Suppressor macrophage treated with lipopolysaccharide for 1 hour (primary cell): ENCODE data around the gene PROZ.

Experiments
- DNase-seq, 3 donors: peaks; one replicate each; pipeline ENCODE4 v3.0.0-alpha.2; 2020 to 2022

The PROZ gene

DNA sequence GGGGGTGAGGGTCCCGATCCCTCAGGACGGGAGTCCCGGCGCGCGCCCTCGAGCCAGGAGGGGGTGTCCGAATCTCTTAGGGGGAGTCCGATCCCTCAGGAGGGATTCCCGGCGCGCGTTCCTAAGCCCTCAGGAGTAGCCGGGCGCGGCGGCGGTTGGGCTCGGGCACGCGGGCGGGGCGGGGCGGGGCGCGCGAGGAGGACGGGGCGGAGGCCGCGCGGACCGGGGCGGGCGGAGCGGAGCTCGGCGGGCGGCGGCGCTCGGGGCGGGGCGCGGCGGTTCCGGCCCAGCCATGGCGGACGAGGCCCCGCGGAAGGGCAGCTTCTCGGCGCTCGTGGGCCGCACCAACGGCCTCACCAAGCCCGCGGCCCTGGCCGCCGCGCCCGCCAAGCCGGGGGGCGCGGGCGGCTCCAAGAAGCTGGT, 50.9 kb downstream of the PROZ start, which contains the start of gene CUL4A:
Gene CUL4A (plus strand): TSS at position 278 of the 423 bp plus-strand sequence. CDS start 15 bp downstream, at position 293.
- peak; percentile 83 to 97 (median 95) for DNase-seq

DNA sequence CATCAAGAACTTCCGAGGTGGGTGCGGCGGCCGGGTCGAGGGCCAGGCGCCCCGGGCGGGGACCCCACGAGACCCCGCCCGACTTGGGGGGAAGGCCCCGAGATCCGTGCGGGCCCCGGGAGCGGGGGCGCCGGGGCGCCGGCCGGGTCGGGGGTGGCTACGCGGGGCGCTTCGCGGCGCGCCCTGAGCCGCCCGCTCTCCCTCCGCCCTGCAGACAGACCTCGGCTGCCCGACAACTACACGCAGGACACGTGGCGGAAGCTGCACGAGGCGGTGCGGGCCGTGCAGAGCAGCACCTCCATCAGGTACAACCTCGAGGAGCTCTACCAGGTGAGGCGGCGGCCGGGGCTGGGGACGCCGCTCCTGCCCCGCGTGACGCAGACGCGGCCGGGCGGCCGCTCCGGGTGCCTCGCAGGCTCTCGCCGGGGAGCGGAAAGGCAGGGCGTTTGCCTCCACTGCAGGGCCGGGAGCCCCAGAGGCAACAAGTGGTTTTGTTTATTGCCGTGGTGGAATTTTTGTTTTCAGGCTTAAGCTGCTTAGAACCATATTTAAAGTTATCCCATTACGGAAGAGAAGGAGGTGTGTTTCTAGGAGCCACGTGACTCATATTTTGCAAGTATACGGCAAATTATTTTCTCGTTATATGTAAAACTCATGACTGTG, 51.4 kb downstream of the PROZ start:
- DNase-seq: peak; percentile 61 to 71 (median 66)

DNA sequence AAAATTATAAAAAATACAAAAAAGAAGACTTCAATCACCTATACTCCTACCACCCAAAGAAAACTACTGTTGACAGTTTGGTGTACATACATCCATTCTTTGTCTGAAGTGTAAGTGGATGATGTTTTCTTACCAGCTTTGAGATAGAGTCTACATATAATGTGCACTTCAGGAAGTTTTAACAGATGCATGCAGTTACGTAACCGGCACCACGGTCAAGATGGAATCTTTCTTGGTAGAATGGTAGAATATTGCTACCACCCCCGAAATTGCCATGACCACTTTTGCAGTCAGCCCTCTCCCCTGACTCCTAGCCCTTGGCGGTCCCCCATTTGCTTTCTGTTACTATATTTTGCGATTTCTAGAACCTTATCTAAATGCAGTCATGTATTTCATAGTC, 52.4 kb downstream of the PROZ start:
- DNase-seq: peak in 1 of 3 donors; percentile 18

DNA sequence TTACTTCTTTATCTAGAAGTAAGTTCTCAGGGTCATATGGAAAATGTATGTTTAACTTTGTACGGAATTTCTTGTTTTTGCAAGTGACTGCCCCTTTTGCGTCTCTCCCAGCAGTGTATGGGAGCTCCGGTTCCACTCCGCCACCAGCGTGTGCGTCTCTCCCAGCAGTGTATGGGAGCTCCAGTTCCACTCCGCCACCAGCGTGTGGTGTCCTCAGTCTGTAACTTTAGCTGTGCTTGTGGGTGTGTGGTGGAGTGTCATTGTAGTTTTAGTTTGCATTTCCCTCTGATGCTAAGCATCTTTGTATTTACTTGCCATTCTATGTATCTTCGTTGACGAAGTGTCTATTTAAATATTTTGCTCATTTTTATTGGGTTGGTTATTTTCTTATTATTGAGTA, 53.3 kb downstream of the PROZ start:
- DNase-seq: peak in 2 of 3 donors; percentile 9 to 27

DNA sequence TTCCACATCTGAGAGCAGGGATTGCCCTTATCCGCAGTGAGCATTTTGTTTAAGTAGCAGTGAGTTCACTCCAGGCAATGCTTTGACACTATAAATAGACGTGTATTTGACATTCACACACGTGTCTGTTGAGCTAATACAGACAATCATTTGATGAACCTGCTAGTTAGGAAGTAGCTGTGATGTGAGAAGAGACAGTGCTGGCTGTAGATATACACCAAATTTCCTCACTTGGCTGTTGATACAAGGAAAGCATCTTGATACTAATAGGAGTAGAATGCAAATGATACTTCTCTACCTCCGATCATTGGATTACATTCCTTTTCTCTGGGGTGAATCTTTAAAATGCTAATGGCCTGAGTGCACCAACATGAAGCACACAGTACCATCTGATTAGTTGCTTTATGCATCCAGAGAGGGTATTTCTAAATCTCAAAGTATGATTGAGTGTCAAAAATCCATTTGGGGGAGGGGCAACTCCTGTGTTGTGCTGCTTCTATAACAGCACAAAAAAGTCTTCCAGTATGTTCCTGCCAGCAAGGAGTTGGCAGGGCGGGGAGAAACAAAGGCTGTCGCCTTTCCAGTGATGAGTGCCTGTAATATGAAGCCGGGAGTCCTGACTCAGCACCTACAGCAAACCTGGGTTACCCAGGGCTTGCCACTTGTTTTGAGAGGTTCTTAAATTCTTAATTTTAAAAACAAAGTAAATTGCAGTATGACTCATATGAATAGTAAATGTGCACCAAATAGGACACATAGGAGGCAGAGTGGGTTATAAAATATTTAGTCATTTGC, 58.0 kb downstream of the PROZ start:
- DNase-seq: no peak

DNA sequence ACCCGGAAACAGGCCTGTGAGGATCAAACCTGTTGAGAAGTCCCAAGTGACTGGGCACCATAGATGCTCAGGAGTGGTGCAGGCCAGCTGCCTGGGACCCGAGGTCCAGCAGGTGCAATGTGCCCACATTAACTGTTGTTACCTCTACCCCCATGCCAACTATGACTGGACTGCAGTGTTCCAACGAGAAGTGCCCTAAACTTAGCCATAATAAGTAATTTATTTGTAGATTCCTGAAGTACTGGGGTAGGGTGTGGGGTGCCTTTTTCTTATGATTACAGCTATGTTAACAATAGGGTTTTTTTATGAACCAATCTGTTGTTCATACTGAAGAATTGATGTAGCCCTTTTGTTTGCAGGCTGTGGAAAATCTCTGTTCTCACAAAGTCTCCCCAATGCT, 60.1 kb downstream of the PROZ start:
- DNase-seq: no peak

DNA sequence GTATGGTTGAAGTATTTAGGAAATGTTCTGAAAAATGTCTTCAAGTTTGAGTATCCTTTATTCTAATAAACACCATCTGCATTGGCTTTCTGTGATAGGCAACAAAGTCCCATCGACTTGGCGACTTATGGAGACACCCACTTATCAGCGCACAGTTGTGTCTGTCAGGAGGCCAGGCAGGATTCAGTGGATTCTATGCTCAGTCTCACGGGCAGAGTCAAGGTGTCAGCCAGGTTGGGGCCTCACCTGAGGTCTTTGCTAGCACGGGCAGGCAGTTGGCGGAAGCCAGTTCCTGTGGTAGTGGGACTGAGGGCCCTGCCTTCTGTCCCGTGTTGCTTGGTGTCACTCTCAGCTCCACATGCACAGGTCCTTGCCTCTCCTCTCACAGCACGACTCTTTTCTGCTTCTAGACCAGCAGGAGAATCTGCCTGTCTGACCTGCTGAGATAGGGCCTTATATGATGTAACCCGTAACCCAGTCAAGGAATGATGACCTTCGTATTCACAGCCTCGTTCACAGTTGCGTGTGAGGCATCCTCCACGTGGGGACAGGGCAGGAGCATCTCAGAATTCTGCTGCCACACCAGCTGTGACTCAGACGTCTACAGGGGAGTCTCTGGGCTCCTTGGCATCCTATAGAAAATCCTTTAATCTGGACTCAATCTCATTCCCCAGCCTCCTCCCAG, 61.0 kb downstream of the PROZ start:
- DNase-seq: no peak

DNA sequence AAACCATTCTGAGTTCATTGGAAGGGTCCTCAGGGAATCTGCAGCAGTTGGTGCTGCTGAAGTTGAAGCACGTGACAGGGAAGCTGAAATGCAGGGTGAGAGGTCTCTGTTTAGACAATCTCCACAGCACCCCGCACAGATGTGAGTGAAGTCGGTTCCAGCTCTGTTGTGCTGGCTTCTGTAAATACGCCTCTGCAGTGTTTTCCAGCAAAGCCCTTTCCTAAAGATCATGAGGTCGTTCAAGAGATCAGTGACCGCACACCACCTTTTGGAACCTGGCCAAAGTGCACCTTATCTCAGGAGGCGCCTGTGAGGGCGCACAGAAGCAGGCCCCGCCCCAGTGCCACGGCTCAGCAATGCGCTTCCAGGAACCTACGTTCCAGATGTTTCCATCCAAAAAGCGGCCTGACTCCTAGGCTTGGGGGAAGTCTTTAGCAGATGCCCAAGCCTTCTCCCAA, 61.7 kb downstream of the PROZ start:
- DNase-seq: no peak

DNA sequence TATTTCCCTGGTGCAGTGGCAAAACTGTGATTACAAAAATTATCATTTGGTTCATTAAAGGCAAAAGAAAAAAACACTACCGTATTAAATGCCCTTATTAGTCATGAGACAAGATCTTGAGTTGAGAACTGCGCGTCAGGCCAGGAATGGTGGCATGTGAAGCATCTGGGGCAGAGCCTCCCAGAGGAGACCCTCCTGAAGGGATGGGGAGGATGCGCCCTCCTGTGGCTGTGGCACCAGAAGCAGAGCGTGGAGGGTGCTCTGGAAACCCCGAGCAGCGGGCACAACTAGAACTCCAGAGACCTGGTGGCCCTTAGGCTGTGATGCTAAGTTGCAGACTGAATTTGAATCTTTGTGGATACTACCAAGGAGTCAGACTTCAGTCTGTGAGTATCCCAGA, 62.4 kb downstream of the PROZ start:
- DNase-seq: no peak
